ENCODE measurements around the gene ATP6V0A1.

The ATP6V0A1 gene

DNA sequence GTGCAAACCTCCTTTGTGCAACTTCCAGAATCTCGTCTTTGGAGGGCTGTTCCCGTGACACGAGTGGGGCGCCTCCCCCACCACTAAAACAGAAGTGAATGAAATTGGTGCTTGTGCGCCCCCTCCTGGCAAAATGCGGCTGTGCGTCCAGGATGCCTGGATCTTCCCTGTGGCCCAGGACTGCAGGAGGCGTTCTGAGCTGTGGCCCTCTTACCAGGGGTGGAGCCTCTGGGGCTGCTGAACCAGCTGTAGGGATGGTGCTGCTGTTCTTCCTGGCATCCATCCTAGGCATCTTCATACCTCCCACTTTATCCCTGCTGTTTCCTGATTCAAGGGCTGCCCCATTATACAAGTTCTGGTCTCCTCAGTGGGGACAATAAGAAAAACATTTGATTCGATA lies 58.8 kb downstream of the ATP6V0A1 start:
- FAIRE-seq (no peak), DNase-seq (ENCODE audit: insufficient read length, low spot score) (peak; percentile 81)
- TF ChIP-seq, protein P1, sequence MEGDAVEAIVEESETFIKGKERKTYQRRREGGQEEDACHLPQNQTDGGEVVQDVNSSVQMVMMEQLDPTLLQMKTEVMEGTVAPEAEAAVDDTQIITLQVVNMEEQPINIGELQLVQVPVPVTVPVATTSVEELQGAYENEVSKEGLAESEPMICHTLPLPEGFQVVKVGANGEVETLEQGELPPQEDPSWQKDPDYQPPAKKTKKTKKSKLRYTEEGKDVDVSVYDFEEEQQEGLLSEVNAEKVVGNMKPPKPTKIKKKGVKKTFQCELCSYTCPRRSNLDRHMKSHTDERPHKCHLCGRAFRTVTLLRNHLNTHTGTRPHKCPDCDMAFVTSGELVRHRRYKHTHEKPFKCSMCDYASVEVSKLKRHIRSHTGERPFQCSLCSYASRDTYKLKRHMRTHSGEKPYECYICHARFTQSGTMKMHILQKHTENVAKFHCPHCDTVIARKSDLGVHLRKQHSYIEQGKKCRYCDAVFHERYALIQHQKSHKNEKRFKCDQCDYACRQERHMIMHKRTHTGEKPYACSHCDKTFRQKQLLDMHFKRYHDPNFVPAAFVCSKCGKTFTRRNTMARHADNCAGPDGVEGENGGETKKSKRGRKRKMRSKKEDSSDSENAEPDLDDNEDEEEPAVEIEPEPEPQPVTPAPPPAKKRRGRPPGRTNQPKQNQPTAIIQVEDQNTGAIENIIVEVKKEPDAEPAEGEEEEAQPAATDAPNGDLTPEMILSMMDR (IDR thresholded peaks at IDR 0.05; ENCODE audit: insufficient read depth, missing control alignments) = peak; percentile 97

- DNase-seq (ENCODE audit: insufficient read length, low spot score) (no peak), FAIRE-seq (no peak)
- TF ChIP-seq, protein P1 (IDR thresholded peaks at IDR 0.05; ENCODE audit: insufficient read depth, missing control alignments) = no peak
These were observed 59.5 kb downstream of the ATP6V0A1 start for GRCh38 chr17:42518046-42518754.

DNA sequence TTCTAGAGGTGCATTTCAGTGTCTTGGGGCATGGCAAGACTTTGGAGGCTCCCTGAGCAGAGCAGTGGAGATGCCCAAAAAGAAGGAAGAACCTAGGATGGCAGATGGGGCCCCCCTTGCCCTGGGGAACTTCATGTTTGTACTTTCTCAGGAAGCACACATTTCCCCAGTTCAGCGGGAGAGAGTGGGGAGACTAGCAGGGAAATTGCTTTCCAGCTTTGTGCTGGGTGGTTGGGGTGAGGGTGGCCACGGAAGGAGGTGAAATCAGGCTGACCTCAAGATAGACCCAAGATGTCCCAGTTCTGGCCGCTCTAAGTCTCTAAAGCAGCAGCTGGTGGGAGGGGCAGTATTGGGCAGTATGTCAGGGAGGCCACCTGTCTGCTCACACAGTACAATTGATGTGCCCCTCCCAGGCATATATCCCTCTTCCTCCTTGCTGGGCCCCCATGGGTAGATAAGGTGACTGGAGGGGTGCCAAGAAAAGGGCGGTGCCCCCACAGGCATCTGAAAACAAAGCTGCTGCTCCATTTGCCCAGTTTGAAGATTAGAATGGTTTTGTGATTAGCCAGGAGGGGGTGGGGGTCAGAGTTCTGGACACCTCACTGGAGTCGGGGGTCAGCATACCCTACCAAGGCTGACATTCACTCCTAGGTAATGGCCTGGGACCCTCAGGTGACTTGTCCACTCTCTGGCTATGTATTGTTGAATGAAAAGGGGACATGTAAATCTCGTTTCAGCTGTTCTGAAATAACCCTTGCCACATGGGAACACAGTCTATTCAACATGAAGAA lies 60.3 kb downstream of the ATP6V0A1 start:
- no peak for DNase-seq (ENCODE audit: insufficient read length, low spot score)
- no peak for FAIRE-seq
- TF ChIP-seq, protein P1 (IDR thresholded peaks at IDR 0.05; ENCODE audit: insufficient read depth, missing control alignments) = no peak

- FAIRE-seq (no peak), DNase-seq (ENCODE audit: insufficient read length, low spot score) (no peak)
- TF ChIP-seq, protein P1 (IDR thresholded peaks at IDR 0.05; ENCODE audit: insufficient read depth, missing control alignments) = no peak
These were observed 61.1 kb downstream of the ATP6V0A1 start for GRCh38 chr17:42519546-42520491.

DNA sequence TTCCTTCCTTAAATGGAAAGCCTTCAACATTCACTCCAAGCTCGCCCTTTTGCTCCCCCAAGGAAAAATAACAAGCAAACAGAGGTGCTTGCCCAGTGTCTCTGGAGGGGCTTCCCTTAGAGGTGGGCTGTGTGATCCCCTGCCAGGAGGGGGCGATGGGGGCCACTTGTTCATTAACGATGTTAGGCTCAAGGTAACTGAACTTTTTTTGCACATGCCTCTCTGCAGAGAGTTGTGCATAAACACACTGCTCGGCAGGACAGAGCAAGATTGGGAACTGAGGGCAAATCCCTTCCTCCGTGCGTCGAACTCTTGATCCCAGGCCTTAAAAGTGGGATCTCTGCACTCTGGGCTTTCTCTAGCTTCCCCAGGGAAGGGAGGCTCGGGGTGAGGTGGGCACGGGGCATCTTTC lies 61.9 kb downstream of the ATP6V0A1 start:
- FAIRE-seq = no peak
- DNase-seq (ENCODE audit: insufficient read length, low spot score) = no peak
- TF ChIP-seq, protein P1 (IDR thresholded peaks at IDR 0.05; ENCODE audit: insufficient read depth, missing control alignments) = peak; percentile 13

- no peak for DNase-seq (ENCODE audit: insufficient read length, low spot score)
- no peak for FAIRE-seq
- TF ChIP-seq, protein P1 (IDR thresholded peaks at IDR 0.05; ENCODE audit: insufficient read depth, missing control alignments) = no peak
These were observed 62.4 kb downstream of the ATP6V0A1 start for GRCh38 chr17:42521036-42521435.

Data from D721Med (cell line).